Astrocyte (in vitro differentiated cells and primary cell): Measurements from ENCODE around the gene FGFBP3.

Experiments used
- EZH2 ChIP-seq: IDR thresholded peaks from 2 replicates; pipeline ENCODE4 v1.6.1; 2012; ENCODE audit warnings: mild to moderate bottlenecking, low read length, inconsistent platforms; ENCODE audit not compliant: insufficient read depth
- TF ChIP-seq, protein P1 (sequence below): IDR thresholded peaks from 2 replicates; pipeline ENCODE4 v1.5.1; 2011; ENCODE audit warnings: low read depth, mild to moderate bottlenecking, inconsistent platforms, low read length, moderate library complexity; ENCODE audit not compliant: insufficient read depth

DNA sequence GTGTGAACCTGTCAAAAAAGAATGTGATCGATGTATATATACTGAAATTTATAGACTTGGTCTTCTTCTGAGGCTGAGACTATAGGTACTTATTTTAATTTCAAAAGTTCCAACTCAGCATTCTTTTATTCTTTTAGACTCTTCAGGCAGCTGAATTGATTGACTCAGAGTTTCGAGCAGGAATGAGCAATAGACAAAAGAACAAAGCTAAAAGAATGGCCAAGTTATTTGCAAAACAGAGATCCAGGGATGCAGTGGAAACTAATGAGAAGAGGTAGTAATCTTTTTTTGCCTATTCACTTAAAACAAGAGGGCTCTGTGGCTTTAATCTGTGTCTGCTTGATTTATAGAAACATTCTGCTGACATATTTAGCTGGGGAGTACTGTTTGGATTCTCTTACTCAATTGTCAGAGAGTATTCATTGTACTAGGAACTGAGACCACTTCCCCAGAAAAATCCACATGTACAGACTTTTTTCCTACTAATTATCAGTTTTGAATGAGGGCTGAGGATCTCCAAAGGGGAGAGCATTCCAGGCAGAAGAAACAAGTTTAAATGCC lies 44.4 kb upstream of the FGFBP3 start:
- TF ChIP-seq, protein P1, sequence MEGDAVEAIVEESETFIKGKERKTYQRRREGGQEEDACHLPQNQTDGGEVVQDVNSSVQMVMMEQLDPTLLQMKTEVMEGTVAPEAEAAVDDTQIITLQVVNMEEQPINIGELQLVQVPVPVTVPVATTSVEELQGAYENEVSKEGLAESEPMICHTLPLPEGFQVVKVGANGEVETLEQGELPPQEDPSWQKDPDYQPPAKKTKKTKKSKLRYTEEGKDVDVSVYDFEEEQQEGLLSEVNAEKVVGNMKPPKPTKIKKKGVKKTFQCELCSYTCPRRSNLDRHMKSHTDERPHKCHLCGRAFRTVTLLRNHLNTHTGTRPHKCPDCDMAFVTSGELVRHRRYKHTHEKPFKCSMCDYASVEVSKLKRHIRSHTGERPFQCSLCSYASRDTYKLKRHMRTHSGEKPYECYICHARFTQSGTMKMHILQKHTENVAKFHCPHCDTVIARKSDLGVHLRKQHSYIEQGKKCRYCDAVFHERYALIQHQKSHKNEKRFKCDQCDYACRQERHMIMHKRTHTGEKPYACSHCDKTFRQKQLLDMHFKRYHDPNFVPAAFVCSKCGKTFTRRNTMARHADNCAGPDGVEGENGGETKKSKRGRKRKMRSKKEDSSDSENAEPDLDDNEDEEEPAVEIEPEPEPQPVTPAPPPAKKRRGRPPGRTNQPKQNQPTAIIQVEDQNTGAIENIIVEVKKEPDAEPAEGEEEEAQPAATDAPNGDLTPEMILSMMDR: no peak
- no peak for TF ChIP-seq EZH2
